SK-N-MC (cell line): ENCODE measurements around the gene TARP.

Experiments used
- DNase-seq: peaks from one replicate; pipeline ENCODE4 v3.0.0-alpha.2; 2011; ENCODE audit warnings: low read depth, low spot score
- H3K27ac ChIP-seq: fragments of 200-600 bp; sonication (generic); 2 replicates; pipeline ENCODE4 v1.5.1; 2016; ENCODE audit warnings: mixed run types
- H3K36me3 ChIP-seq: fragments of 200-600 bp; sonication (generic); 2 replicates; pipeline ENCODE4 v1.6.1; 2017; ENCODE audit warnings: antibody characterized with exemption, low read length, mixed read lengths; ENCODE audit not compliant: insufficient read depth
- H3K4me3 ChIP-seq: fragments of 200-600 bp; sonication (generic); 2 replicates; pipeline ENCODE4 v1.5.1; 2016
- H3K9ac ChIP-seq: fragments of 200-600 bp; sonication (generic); 2 replicates; pipeline ENCODE4 v1.8.0; 2017; ENCODE audit warnings: mixed run types, mixed read lengths; ENCODE audit not compliant: insufficient read length
- H3K9me3 ChIP-seq: fragments of 200-600 bp; sonication (generic); 2 replicates; pipeline ENCODE4 v1.6.1; 2017; ENCODE audit warnings: low read depth, mild to moderate bottlenecking, antibody characterized with exemption, low read length, moderate library complexity, mixed read lengths
- EZH2 ChIP-seq: fragments of 200-600 bp; sonication (generic); IDR thresholded peaks from one replicate; pipeline ENCODE4 v1.6.1; 2017; ENCODE audit warnings: antibody characterized with exemption
- FOXP2 ChIP-seq: optimal IDR thresholded peaks from 2 replicates; pipeline ENCODE3; 2011; ENCODE audit warnings: mild to moderate bottlenecking, moderate library complexity; ENCODE audit not compliant: insufficient read depth; ENCODE audit errors: extremely low read length, control extremely low read depth
- POLR2AphosphoS5 ChIP-seq: IDR thresholded peaks from 2 replicates; pipeline ENCODE4 v1.6.1; 2012; ENCODE audit warnings: mild to moderate bottlenecking, low read depth, low read length, borderline replicate concordance

Gene TARP

DNA sequence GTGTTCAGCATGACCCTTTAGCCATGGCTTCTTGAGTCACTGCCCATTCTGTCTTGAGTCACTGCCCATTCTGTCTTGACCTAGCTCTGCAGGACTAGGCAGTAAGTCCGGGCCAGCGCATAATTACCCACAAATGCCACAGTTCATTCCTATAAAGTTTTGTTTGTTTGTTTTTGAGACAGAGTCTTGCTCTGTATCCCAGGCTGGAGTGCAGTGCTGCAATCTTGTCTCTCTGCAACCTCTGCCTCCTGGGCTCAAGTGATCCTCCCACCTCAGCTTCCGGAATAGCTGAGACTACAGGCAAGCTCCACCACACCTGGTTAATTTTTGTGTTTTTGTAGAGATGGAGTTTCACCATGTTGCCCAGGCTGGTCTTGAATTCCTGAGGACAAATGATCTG, 32.7 kb upstream of the TARP start:
- no peaks in the 10 kb centered on the region for H3K9me3 ChIP-seq
- no peaks in the 10 kb centered on the region for H3K36me3 ChIP-seq
- no peak overlapping the region for H3K9ac ChIP-seq
- no peak overlapping the region for H3K4me3 ChIP-seq
- H3K27ac ChIP-seq: no peak overlapping the region
- no peak for DNase-seq
- TF ChIP-seq POLR2AphosphoS5: no peak
- TF ChIP-seq FOXP2: no peak
- TF ChIP-seq EZH2: no peak

GRCh38 chr7:38303866-38304265, 30.4 kb upstream of the TARP start:
- Histone ChIP-seq H3K9ac (no peak overlapping the region), H3K9me3 (no peaks in the 10 kb centered on the region), H3K36me3 (no peaks in the 10 kb centered on the region), H3K27ac (no peak overlapping the region), H3K4me3 (no peak overlapping the region)
- DNase-seq: no peak
- TF ChIP-seq FOXP2: no peak
- TF ChIP-seq EZH2: no peak
- no peak for TF ChIP-seq POLR2AphosphoS5

GRCh38 chr7:38300175-38300574, 26.7 kb upstream of the TARP start:
- Histone ChIP-seq H3K36me3 (no peaks in the 10 kb centered on the region), H3K4me3 (no peak overlapping the region), H3K27ac (no peak overlapping the region), H3K9me3 (no peaks in the 10 kb centered on the region), H3K9ac (no peak overlapping the region)
- TF ChIP-seq FOXP2 (no peak), POLR2AphosphoS5 (no peak)
- no peak for DNase-seq

DNA sequence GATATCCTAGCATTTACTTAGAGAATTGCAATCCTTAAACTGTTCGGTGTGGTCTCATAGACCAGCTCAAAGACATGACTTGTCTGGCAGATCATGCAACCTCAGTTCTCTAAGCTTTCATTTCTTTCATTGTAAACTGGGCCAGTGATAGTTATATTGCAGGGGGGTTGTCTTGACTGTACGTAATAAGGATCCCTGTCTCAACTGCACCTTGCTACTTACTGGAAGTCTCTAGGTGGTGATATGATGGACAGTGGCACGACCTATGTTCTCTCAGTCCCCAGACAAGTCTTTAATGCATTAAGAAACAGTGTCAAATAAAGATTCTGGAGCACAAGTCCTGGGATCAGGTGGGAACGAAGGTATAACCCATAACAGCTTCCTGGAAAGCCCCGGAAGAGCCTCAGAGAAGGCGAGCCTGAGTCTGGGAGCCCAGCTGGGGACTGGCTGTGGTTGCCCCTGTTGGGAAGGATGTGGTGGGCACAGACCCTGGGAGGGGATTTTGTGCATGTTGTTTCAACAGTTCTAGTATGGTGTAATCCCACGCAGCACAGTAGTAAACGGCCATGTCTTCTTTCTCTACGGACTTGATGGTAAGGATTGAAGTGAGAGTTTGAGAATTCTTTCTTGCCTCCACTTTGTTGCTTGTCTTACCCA, 26.0 kb upstream of the TARP start:
- no peak for DNase-seq
- H3K9ac ChIP-seq: no peak overlapping the region
- H3K27ac ChIP-seq: no peak overlapping the region
- TF ChIP-seq EZH2 (no peak), POLR2AphosphoS5 (no peak), FOXP2 (no peak)
- no peak overlapping the region for H3K4me3 ChIP-seq
- H3K36me3 ChIP-seq: no peaks in the 10 kb centered on the region
- H3K9me3 ChIP-seq: no peaks in the 10 kb centered on the region

- H3K36me3 ChIP-seq: no peaks in the 10 kb centered on the region
- H3K9ac ChIP-seq: no peak overlapping the region
- no peak overlapping the region for H3K27ac ChIP-seq
- DNase-seq: no peak
- no peaks in the 10 kb centered on the region for H3K9me3 ChIP-seq
- no peak overlapping the region for H3K4me3 ChIP-seq
- no peak for TF ChIP-seq FOXP2
- TF ChIP-seq POLR2AphosphoS5: no peak
- no peak for TF ChIP-seq EZH2
These were observed 22.8 kb upstream of the TARP start for GRCh38 chr7:38296059-38296857.

DNA sequence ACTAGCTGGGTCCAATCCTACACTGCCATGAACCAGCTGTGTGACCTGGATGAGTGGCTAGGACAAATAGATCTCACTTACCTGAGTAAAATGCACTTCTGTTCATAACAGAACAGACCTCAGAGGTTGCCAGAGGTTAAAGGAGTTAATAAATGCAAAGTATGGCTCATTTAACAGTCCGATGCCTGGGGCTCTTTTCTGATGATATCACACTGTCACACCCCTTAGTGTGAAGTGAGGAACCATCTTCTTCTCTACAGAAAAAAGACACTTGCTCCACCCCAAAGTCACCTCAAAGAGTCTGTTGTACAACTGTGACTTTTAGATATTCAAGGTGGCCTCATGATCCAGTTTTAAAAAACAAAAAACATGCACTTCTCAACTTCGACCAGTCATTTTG, 21.5 kb upstream of the TARP start:
- no peaks in the 10 kb centered on the region for H3K36me3 ChIP-seq
- H3K4me3 ChIP-seq: no peak overlapping the region
- no peaks in the 10 kb centered on the region for H3K9me3 ChIP-seq
- no peak overlapping the region for H3K9ac ChIP-seq
- DNase-seq: no peak
- no peak overlapping the region for H3K27ac ChIP-seq
- TF ChIP-seq EZH2 (no peak), FOXP2 (no peak), POLR2AphosphoS5 (no peak)

DNA sequence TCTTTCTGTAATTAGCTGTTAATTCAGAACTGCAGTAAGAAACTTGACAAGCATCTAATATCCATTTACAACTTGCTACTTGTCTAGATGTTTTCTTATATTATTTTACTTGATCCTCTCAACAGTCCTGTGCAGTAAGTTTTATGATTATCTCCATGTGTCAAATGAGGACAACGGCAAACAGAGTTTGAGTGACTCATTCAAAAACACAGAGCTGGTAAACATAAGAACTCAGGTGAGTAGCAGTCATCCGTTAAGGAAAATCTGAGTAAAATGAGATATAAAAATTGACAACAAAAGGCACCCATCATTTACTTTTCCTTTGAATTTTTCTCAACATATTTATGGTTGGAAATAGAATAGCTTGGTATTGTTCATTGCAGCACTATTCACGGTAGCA, 19.0 kb upstream of the TARP start:
- TF ChIP-seq EZH2 (no peak), FOXP2 (no peak), POLR2AphosphoS5 (no peak)
- H3K9ac ChIP-seq: no peak overlapping the region
- no peaks in the 10 kb centered on the region for H3K9me3 ChIP-seq
- no peak overlapping the region for H3K27ac ChIP-seq
- no peaks in the 10 kb centered on the region for H3K36me3 ChIP-seq
- no peak overlapping the region for H3K4me3 ChIP-seq
- no peak for DNase-seq

DNA sequence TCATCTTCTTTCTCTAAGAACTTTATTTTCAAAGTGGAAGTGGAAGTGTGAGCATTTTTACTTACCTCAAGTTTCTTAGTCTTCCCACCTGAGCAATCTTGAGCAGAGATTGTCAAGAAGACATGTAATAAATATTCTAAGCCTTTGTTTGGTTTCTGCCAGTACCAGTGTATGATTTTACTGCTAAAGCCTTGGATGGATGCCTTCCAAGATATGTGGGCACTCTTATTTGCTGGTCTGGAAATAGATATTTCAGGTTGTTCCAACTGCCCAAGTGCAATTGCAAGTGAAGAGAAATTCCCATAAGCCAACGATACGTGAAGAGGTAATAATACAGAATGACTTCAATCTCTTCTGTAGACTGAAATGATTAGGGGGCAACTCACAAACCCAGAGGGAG, 18.2 kb upstream of the TARP start:
- H3K27ac ChIP-seq: no peak overlapping the region
- no peak overlapping the region for H3K4me3 ChIP-seq
- no peak for DNase-seq
- H3K9me3 ChIP-seq: no peaks in the 10 kb centered on the region
- no peaks in the 10 kb centered on the region for H3K36me3 ChIP-seq
- TF ChIP-seq POLR2AphosphoS5: no peak
- H3K9ac ChIP-seq: no peak overlapping the region

DNA sequence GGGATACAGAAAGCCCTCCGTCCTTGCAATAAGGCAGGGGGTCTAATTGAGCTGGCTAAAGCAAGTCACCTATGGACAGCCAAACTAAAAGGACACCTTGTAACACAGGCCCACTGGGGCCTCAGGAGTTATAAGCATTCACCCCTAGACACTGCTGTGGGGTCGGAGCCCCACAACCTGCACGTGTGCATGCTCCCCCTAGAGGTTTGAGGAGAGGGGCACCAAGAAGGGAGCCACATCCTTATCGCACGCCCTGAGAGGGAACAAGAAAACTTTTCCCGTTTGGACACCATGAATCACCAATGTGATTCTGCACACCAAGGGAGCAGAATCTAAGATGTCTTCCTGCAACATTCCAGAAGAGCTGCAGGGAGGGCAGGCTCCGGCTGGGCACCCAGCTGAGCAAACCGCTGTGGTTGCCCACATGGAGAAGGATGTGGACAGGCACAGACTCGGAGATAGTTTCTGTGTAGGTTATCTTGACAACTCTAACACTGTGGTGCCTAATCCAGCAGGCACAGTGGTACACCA, 17.7 kb upstream of the TARP start:
- no peak overlapping the region for H3K9ac ChIP-seq
- H3K9me3 ChIP-seq: no peaks in the 10 kb centered on the region
- H3K27ac ChIP-seq: no peak overlapping the region
- H3K4me3 ChIP-seq: no peak overlapping the region
- H3K36me3 ChIP-seq: no peaks in the 10 kb centered on the region
- TF ChIP-seq POLR2AphosphoS5 (no peak), EZH2 (no peak), FOXP2 (no peak)
- DNase-seq: no peak

GRCh38 chr7:38284553-38284952, 11.1 kb upstream of the TARP start:
- H3K9me3 ChIP-seq: no peaks in the 10 kb centered on the region
- H3K4me3 ChIP-seq: no peak overlapping the region
- no peak overlapping the region for H3K27ac ChIP-seq
- no peak for DNase-seq
- H3K9ac ChIP-seq: no peak overlapping the region
- TF ChIP-seq EZH2 (no peak), FOXP2 (no peak), POLR2AphosphoS5 (no peak)
- no peaks in the 10 kb centered on the region for H3K36me3 ChIP-seq
